Endothelial cell (in vitro differentiated cells): Measurements from ENCODE around the gene SUV39H1. TPM values are rescaled to one million over a fixed set of nuclear protein-coding genes. Genes with fewer than 3 reads are reported as not detected.

Experiments used
- DNase-seq: peaks from one replicate; pipeline ENCODE4 v3.0.0; 2021; ENCODE audit warnings: low spot score
- H3K27ac Mint-ChIP-seq: one replicate; pipeline ENCODE4 v1.8.0; 2021; ENCODE audit warnings: mixed read lengths, inconsistent platforms; ENCODE audit not compliant: unreplicated experiment
- H3K27me3 Mint-ChIP-seq: one replicate; pipeline ENCODE4 v1.8.0; 2021; ENCODE audit warnings: mild to moderate bottlenecking, moderate library complexity, mixed read lengths, inconsistent platforms; ENCODE audit not compliant: unreplicated experiment
- H3K36me3 Mint-ChIP-seq: one replicate; pipeline ENCODE4 v1.8.0; 2021; ENCODE audit warnings: mild to moderate bottlenecking, low read depth, mixed read lengths, inconsistent platforms; ENCODE audit not compliant: unreplicated experiment
- H3K4me1 Mint-ChIP-seq: one replicate; pipeline ENCODE4 v1.8.0; 2021; ENCODE audit warnings: mild to moderate bottlenecking, mixed read lengths, inconsistent platforms; ENCODE audit not compliant: unreplicated experiment
- H3K4me3 Mint-ChIP-seq: one replicate; pipeline ENCODE4 v1.8.0; 2021; ENCODE audit warnings: mild to moderate bottlenecking, mixed read lengths, inconsistent platforms; ENCODE audit not compliant: unreplicated experiment
- H3K9me3 Mint-ChIP-seq: one replicate; pipeline ENCODE4 v1.8.0; 2021; ENCODE audit warnings: mixed read lengths, inconsistent platforms; ENCODE audit not compliant: unreplicated experiment
- total RNA-seq: library from RNA; stranded (reverse); fragmentation: NEBNext Ultra II Directional; extraction: Animal tissue kit (Norgen Biotek cat#: 25700); gene quantifications from one replicate; pipeline ENCODE4 v1.2.1, GENCODE V29; 2021; ENCODE audit not compliant: unreplicated experiment
- TF ChIP-seq, protein P1 (sequence below): fragments of 200-600 bp; sonication (generic); IDR thresholded peaks from one replicate; pipeline ENCODE4 v1.5.0; 2021; ENCODE audit warnings: antibody characterized with exemption; ENCODE audit not compliant: unreplicated experiment

Gene SUV39H1
- total RNA-seq, 1 donor from 2014 or later: 6.8 TPM

DNA sequence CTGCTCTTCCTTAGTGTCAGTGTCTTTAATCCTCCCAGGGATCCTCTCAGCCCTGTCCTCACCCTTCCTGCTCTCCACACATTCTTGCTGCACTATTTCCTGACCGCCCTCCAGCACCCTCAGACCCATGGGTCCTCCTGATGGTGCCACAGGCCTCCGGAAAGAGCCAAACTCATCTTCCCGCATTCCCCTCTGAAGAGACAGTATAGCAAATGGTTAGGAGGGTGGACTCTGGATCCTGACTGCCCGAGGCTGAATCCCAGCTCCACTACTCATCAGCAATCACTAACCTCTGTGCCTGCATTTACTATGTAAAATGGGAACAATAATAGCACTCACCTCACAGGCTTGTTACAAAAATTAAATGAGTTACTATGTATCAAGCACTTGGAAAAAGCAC is 6.2 kb downstream of the SUV39H1 start:
- TF ChIP-seq, protein P1, sequence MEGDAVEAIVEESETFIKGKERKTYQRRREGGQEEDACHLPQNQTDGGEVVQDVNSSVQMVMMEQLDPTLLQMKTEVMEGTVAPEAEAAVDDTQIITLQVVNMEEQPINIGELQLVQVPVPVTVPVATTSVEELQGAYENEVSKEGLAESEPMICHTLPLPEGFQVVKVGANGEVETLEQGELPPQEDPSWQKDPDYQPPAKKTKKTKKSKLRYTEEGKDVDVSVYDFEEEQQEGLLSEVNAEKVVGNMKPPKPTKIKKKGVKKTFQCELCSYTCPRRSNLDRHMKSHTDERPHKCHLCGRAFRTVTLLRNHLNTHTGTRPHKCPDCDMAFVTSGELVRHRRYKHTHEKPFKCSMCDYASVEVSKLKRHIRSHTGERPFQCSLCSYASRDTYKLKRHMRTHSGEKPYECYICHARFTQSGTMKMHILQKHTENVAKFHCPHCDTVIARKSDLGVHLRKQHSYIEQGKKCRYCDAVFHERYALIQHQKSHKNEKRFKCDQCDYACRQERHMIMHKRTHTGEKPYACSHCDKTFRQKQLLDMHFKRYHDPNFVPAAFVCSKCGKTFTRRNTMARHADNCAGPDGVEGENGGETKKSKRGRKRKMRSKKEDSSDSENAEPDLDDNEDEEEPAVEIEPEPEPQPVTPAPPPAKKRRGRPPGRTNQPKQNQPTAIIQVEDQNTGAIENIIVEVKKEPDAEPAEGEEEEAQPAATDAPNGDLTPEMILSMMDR: no peak
- Mint-ChIP-seq H3K9me3 (no peaks in the 10 kb centered on the region), H3K27me3 (peaks cover 4% of the 10 kb centered on the region), H3K4me1 (peaks cover 1% of the 10 kb centered on the region), H3K27ac (peak overlapping the region; percentile 52), H3K36me3 (peaks cover 4% of the 10 kb centered on the region), H3K4me3 (no peak overlapping the region)
- no peak for DNase-seq

DNA sequence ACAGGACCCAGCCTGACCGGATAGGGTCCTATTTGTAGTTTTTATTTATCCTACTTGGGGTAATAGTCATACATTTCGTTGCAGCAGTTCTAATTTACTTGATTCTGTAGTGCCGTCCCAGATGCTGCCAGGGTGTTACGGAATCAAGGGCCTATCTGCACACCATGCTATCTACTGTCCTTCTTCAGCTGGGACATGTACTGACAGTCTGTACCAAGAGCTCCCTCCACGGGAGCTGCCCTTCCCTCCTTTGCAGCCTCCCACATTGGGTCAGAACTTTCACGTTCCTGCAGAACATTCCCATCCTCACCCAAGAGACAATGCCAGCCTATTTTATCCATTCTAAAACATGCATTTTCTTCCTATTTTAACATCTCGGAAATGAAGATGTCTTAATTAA is 6.7 kb downstream of the SUV39H1 start:
- Mint-ChIP-seq H3K4me3 (no peak overlapping the region), H3K4me1 (no peaks in the 10 kb centered on the region), H3K27me3 (peaks cover 4% of the 10 kb centered on the region), H3K27ac (no peak overlapping the region), H3K36me3 (peaks cover 4% of the 10 kb centered on the region), H3K9me3 (no peaks in the 10 kb centered on the region)
- TF ChIP-seq, protein P1: no peak
- no peak for DNase-seq

DNA sequence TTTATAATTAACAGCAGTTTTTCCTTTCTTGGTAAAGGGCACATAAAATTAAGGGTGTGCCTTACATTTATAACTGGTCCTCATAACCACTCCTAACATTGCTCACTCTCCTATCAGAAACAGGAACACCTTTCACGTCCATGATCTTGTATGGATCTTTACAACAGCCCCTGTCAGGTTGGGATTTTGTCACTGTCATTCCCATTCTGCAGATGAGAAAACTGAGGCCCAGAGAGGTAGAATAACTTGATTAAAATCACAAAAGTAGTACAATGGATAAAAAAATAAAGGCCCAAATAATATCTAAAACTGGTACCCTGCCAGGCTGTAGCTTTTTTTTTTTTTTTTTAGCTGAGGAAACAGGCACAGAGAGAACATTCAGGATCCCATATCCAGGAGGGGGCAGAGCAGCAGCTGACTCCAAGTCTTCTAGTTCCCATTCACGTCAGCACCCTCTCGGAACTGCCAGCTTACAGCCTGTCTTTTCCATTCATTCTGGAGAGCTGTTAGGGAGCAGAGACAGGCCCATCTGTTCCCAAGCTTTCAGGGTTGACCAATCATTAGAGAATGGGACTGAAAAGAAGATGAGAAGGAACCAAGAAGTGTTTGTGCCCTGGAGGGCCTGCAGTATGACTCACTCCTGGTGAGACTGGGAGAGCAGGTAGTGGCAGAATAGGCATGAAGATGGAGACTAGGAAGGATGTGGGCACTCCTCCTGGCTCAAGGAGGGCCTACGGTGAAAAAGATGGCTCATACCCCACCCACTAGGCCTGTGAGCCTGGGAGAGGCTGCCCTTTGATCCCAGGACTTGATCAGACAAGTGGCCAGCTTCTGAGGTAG is 7.3 kb downstream of the SUV39H1 start:
- Mint-ChIP-seq H3K4me1 (no peaks in the 10 kb centered on the region), H3K27ac (no peak overlapping the region), H3K9me3 (no peaks in the 10 kb centered on the region)

DNA sequence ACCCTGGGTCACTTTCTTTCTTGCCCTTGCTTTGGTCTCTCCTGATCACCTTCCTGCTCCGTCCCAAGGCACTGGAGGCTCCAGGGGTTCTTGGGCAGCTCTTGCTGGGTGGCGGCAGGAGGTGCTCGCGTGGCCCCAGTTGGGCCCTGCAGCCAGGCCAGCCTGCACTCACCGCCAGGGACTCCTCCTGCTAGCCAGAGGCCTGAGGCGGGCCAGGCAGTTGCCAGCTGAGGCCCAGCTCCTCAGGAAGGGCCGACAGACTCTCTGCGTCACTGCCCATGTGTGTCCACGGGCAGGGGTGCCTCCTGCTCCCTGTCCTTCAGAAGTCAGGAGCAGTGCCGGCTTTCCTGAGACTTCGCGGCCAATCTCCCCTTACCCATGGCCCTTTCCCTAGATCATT is 9.3 kb downstream of the SUV39H1 start:
- no peak overlapping the region for H3K4me3 Mint-ChIP-seq
- H3K4me1 Mint-ChIP-seq: no peaks in the 10 kb centered on the region
- H3K27ac Mint-ChIP-seq: no peak overlapping the region
- TF ChIP-seq, protein P1: no peak
- H3K27me3 Mint-ChIP-seq: peaks cover 3% of the 10 kb centered on the region
- no peaks in the 10 kb centered on the region for H3K9me3 Mint-ChIP-seq
- DNase-seq: no peak
- H3K36me3 Mint-ChIP-seq: peaks cover 4% of the 10 kb centered on the region

More for the DNA sequence above, 7.3 kb downstream of the SUV39H1 start:
- DNase-seq: no peak
- no peak overlapping the region for H3K4me3 Mint-ChIP-seq
- TF ChIP-seq, protein P1: no peak
- peaks cover 4% of the 10 kb centered on the region for H3K27me3 Mint-ChIP-seq
- peaks cover 4% of the 10 kb centered on the region for H3K36me3 Mint-ChIP-seq

DNA sequence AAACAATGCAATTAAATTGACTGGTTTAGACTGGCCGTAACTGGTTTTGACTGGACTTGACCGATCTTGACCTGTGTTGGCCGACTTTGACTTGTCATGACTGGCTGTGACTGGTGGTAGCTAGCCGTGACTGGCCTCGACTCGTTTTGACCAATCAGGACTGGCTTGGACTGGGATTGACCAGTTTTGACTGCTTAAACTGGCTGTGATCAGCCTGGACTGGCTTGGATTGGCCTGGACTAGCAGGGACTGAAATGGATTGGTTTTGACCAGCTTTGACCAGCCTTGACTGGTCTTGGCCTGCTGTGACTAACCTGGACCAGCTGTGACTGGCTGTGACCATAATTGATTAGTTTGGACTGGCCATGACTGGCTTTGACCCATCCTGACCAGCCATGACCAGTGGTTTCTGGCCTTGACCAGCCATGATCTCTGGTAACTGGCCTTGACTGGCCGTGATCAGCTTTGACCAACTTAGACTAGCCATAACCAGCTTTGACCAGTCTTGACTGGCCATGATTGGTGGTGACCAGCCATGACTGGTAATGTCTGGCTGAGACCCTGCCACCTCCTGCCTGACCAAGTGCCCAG is 13.1 kb downstream of the SUV39H1 start:
- TF ChIP-seq, protein P1: no peak
- Mint-ChIP-seq H3K27ac (no peak overlapping the region), H3K27me3 (peaks cover 2% of the 10 kb centered on the region), H3K36me3 (no peaks in the 10 kb centered on the region), H3K9me3 (no peaks in the 10 kb centered on the region), H3K4me3 (no peak overlapping the region), H3K4me1 (no peaks in the 10 kb centered on the region)
- no peak for DNase-seq
